ENCODE data around the gene RCBTB1. TPM values are rescaled to one million over a fixed set of nuclear protein-coding genes. Genes with fewer than 3 reads are reported as not detected.

RCBTB1 gene
- total RNA-seq, 2 experiments from 2014 or later = 9.8 to 14.9 TPM

DNA sequence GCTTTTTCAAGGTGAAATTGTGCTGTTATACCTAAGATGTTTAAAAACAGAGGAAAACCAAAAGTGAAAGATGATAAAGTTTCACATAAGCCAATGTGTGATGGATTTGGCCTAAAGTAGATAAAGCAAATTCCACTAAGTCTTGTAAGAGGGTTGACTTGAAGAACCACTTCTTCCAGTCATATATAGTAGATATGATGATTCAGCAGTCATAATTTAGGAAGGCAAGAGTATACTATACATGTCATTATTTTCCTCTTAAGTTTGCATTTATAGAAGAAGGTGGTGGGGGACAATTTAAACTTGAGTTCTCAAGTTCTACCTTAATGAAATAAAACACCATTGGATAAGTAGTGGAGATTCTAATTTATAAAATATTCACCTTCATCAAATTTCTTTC is 52.3 kb downstream of the RCBTB1 start:
- Mint-ChIP-seq H3K4me1 (peaks cover 9% of the 10 kb centered on the region), H3K4me3 (no peak overlapping the region), H3K36me3 (ENCODE audit: low read depth) (peaks cover 21% of the 10 kb centered on the region), H3K27me3 (no peaks in the 10 kb centered on the region), H3K9me3 (ENCODE audit: low read depth) (no peaks in the 10 kb centered on the region), H3K27ac (no peak overlapping the region)
- intact Hi-C loops (cut with DNase I, micrococcal nuclease) = no loop called here
- ATAC-seq = no peak
- DNase-seq = no peak
- CTCF ChIA-PET = no interaction called here
- POLR2A ChIA-PET = no interaction called here

DNA sequence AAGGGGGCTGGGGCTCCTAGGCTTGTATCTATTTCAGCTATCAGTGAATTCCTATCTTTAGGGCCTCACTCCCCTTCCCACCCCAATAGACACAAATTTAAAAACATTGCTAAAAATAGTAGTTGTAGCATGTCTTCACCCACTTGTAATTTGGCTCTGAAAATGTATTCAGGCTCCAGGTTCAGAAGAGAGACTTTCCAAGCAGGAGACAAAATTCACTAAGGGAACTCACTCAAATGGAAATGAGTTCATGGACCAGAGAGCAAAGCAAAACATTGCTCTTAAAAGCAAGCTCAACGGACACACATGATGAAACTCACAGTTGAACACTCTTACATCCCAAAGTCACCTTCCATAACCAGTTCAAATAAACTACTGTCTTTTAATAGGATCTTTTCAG is 52.8 kb downstream of the RCBTB1 start:
- Mint-ChIP-seq H3K36me3 (ENCODE audit: low read depth) (peaks cover 21% of the 10 kb centered on the region), H3K4me1 (peaks cover 9% of the 10 kb centered on the region), H3K27me3 (no peaks in the 10 kb centered on the region), H3K4me3 (no peak overlapping the region), H3K9me3 (ENCODE audit: low read depth) (no peaks in the 10 kb centered on the region), H3K27ac (no peak overlapping the region)
- DNase-seq (no peak), ATAC-seq (no peak)
- ChIA-PET CTCF (no interaction called here), POLR2A (no interaction called here)
- intact Hi-C loops (cut with DNase I, micrococcal nuclease) = no loop called here

DNA sequence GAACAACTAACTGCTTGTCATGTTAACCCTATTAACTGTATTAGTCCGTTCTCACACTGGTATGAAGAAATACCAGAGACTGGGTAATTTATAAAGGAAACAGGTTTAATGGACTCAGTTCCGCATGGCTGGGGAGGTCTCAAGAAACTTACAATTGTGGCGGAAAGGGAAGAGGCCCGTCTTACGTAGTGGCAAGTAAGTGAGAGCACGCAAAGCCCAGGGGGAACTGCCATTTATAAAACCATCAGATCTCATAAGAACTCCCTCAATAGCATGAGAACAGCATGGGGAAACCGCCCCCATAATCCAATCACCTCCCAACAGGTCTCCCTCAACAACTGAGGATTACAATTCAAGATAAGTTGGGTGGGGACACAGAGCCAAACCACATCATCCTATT is 54.9 kb downstream of the RCBTB1 start:
- H3K36me3 Mint-ChIP-seq (ENCODE audit: low read depth) = peaks cover 31% of the 10 kb centered on the region

DNA sequence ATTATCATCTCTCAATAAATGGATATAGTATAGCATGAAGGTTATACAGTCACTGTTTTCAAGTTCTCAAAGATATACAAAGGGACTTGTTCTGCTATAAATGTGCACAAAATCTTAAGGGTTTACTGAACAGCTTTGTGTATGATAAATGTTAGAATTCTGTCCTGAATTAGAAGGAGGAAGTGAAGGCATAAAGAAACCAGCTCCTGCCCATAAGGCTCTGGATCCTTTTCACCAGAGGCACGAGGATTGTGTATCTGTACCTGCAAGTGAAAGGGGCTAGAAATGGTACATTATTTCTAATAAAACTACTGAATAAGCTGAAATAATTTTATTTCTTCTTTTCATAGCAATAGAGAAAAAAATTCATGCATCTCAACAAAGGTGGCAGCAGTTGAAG is 57.2 kb downstream of the RCBTB1 start:
- intact Hi-C loops (cut with DNase I, micrococcal nuclease) = no loop called here
- Mint-ChIP-seq H3K36me3 (ENCODE audit: low read depth) (peaks cover 30% of the 10 kb centered on the region), H3K9me3 (ENCODE audit: low read depth) (no peaks in the 10 kb centered on the region), H3K4me3 (no peak overlapping the region), H3K27me3 (no peaks in the 10 kb centered on the region), H3K27ac (no peak overlapping the region), H3K4me1 (peaks cover 9% of the 10 kb centered on the region)
- ChIA-PET CTCF (no interaction called here), POLR2A (interaction anchor here (0.8 kb wide), 1 partner anchor 10 kb away, joined by 3 read pairs; no protein-coding TSS in a partner anchor)
- DNase-seq (no peak), ATAC-seq (no peak)

More for the DNA sequence above, 54.9 kb downstream of the RCBTB1 start:
- no peak for ATAC-seq
- POLR2A ChIA-PET = no interaction called here
- intact Hi-C loops (cut with DNase I, micrococcal nuclease) = no loop called here
- CTCF ChIA-PET = no interaction called here
- Mint-ChIP-seq H3K4me1 (peaks cover 9% of the 10 kb centered on the region), H3K27ac (no peak overlapping the region), H3K9me3 (ENCODE audit: low read depth) (no peaks in the 10 kb centered on the region), H3K4me3 (no peak overlapping the region), H3K27me3 (no peaks in the 10 kb centered on the region)
- no peak for DNase-seq

DNA sequence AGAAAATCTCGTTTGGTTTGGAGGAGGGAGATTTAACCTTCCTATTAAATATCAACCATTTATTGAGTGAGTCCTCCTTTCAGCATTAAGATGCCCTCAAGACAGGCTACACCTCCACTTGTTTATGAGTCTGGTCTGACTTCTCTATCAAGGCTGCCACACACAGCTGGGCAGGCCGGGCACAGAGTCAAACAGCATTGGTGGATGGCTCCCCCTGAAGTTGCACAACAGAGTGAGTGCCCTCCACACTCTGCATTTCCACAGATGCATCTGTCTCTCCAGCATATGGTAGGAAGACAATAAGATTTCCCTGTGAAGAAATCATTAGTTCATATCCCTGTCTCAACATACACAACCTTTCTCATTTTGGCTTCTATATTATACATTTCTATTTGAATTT is 58.2 kb downstream of the RCBTB1 start:
- CTCF ChIA-PET = no interaction called here
- Mint-ChIP-seq H3K4me1 (peaks cover 2% of the 10 kb centered on the region), H3K9me3 (ENCODE audit: low read depth) (no peaks in the 10 kb centered on the region), H3K27me3 (no peaks in the 10 kb centered on the region), H3K36me3 (ENCODE audit: low read depth) (peaks cover 31% of the 10 kb centered on the region), H3K27ac (no peak overlapping the region), H3K4me3 (no peak overlapping the region)
- ATAC-seq (no peak), DNase-seq (no peak)
- POLR2A ChIA-PET = interaction anchor here (0.5 kb wide), 1 partner anchor 218 kb away, joined by 3 read pairs; no protein-coding TSS in a partner anchor
- intact Hi-C loops (cut with DNase I, micrococcal nuclease) = no loop called here

DNA sequence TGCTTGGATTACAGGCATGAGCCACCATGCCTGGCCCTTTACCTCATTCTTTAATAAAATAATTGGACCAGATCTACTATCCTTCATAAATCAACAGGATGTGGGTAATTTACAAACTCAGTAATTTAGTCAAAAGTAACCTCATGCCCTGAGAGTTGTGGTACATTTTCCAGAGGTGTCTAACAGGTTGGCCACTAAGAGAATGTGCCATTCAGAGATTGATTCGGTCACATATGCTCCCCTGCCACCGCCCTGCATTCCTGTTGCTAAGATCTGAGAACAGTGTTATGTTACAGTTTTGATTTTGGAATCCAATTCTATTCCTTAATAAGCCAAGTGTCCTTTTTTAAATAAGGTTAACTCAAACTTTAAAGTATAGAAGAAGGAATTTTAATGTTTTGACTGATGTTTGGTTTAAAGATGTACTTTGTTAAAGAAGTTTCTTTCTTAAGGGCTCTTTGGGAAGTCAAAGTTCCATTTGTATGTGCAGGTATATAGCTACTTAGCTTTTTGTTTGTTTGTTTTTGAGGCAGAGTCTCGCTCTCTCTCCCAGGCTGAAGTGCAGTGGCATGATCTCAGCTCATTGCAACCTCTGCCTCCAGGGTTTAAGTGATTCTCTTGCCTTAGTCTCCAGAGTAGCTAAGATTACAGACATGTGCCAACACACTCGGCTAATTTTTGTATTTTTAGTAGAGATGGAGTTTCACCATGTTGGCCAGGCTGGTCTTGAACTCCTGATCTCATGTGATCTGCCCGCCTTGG is 60.4 kb downstream of the RCBTB1 start:
- ChIA-PET CTCF (interaction anchor here (1.0 to 1.1 kb wide), 2 partner anchors 16 to 54 kb away, joined by 3 read pairs; no protein-coding TSS in a partner anchor), POLR2A (interaction anchor here (0.7 kb wide), 1 partner anchor 224 kb away, joined by 3 read pairs; no protein-coding TSS in a partner anchor)
- Mint-ChIP-seq H3K9me3 (ENCODE audit: low read depth) (no peaks in the 10 kb centered on the region), H3K4me3 (no peak overlapping the region), H3K27me3 (no peaks in the 10 kb centered on the region), H3K36me3 (ENCODE audit: low read depth) (peaks cover 32% of the 10 kb centered on the region), H3K4me1 (no peaks in the 10 kb centered on the region), H3K27ac (no peak overlapping the region)
- intact Hi-C loops (cut with DNase I, micrococcal nuclease) = no loop called here
- ATAC-seq = peak; percentile 44
- no peak for DNase-seq

DNA sequence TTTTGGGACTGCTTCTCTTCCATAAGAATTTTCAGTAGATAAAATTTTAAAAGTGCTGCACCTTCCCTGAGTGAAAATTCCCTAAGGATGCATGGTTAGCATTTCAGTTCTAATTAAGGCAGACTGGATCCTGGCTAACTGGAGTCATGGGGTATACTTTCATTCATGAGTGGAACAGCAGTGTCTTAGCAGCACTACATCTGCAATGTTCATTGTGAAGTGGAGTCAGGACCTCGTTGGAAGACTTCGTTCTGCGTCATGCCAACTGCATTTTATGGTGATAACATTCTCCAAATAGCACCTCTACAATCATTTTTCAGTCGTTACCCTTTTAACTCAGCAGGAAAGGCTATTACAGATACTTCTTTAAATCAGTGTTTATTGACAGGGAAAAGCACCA is 64.1 kb downstream of the RCBTB1 start:
- Mint-ChIP-seq H3K27ac (no peak overlapping the region), H3K36me3 (ENCODE audit: low read depth) (peaks cover 33% of the 10 kb centered on the region)
- no peak for DNase-seq

DNA sequence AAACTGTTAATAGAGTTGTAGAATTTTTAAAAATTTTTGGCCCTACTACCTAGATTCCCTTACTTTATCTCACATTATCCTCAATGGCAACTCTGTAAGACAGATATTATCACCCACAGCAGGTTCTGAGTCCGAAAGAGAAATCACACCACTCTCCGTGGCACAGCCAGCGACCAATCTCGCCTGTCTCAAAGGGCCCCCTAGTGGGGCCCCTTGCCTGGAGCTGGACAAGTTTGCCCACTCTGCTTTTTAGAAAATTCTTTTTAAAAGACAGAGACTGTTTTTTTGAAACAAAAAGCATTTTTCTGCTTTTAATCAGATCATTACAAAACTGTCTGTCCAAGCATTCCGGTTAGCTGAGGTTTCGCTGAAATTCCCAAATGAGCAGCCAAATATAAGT is 67.9 kb downstream of the RCBTB1 start:
- DNase-seq = peak; percentile 16
- intact Hi-C loops (cut with DNase I, micrococcal nuclease) = no loop called here
- Mint-ChIP-seq H3K4me3 (no peak overlapping the region), H3K27me3 (no peaks in the 10 kb centered on the region), H3K9me3 (ENCODE audit: low read depth) (no peaks in the 10 kb centered on the region), H3K36me3 (ENCODE audit: low read depth) (peaks cover 45% of the 10 kb centered on the region), H3K27ac (no peak overlapping the region), H3K4me1 (no peaks in the 10 kb centered on the region)
- ATAC-seq = no peak
- POLR2A ChIA-PET = no interaction called here
- CTCF ChIA-PET = interaction anchor here (1.5 kb wide), 1 partner anchor 20 kb away, joined by 5 read pairs; no protein-coding TSS in a partner anchor

More for the DNA sequence above, 64.1 kb downstream of the RCBTB1 start:
- Mint-ChIP-seq H3K4me1 (no peaks in the 10 kb centered on the region), H3K27me3 (no peaks in the 10 kb centered on the region), H3K9me3 (ENCODE audit: low read depth) (no peaks in the 10 kb centered on the region), H3K4me3 (no peak overlapping the region)
- ATAC-seq = no peak
- ChIA-PET POLR2A (no interaction called here), CTCF (interaction anchor here (1.3 kb wide), 1 partner anchor 88 kb away, joined by 3 read pairs; no protein-coding TSS in a partner anchor)
- intact Hi-C loops (cut with DNase I, micrococcal nuclease) = no loop called here

DNA sequence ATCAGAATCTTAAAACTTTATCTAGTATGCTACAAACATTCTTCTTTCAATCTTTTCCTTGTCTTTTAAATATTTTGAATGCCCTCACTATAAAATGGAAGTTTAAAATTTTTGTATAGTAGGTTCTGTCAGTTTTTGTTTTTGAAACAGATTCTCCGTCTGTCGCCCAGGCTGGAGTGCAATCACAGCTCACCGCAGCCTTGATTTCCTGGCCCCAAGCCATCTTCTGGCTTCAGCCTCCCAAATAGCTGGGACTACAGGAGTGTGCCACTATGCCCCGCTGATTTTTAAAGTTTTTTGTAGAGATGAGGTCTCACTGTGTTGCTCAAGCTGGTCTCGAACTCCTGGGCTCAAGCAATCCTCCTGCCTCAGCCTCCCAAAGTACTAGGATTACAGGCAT is 68.9 kb downstream of the RCBTB1 start:
- H3K4me1 Mint-ChIP-seq = peaks cover 7% of the 10 kb centered on the region
- no peak overlapping the region for H3K4me3 Mint-ChIP-seq
- POLR2A ChIA-PET = no interaction called here
- intact Hi-C loops (cut with DNase I, micrococcal nuclease) = no loop called here
- no peak for ATAC-seq
- H3K9me3 Mint-ChIP-seq (ENCODE audit: low read depth) = no peaks in the 10 kb centered on the region
- no peak overlapping the region for H3K27ac Mint-ChIP-seq
- H3K27me3 Mint-ChIP-seq = no peaks in the 10 kb centered on the region
- DNase-seq = no peak
- CTCF ChIA-PET = interaction anchor here (1.5 kb wide), 1 partner anchor 21 kb away, joined by 5 read pairs; no protein-coding TSS in a partner anchor
- peaks cover 51% of the 10 kb centered on the region for H3K36me3 Mint-ChIP-seq (ENCODE audit: low read depth)

DNA sequence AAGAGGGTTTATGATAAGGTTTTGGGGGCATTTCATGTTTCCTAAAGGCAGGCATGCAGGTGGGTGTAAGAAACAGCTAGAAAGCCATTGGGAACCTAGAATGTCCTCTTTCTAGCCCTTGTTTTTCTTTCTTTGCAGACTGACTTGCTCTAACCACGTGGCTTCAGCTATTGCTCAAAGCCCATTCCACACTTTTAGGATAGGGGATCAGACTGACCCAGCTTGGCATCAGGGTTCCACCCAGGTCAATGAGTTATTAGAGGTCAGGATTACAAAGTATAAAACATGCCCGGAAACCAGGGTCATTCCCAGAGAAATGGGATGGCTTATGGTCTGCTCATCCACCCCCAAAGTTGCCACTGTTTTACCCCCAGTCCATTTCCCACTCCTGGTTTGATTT is 72.8 kb downstream of the RCBTB1 start:
- peaks cover 54% of the 10 kb centered on the region for H3K36me3 Mint-ChIP-seq (ENCODE audit: low read depth)
- H3K9me3 Mint-ChIP-seq (ENCODE audit: low read depth) = peaks cover 2% of the 10 kb centered on the region
- DNase-seq (no peak), ATAC-seq (no peak)
- no peaks in the 10 kb centered on the region for H3K27me3 Mint-ChIP-seq
- peaks cover 11% of the 10 kb centered on the region for H3K4me1 Mint-ChIP-seq
- POLR2A ChIA-PET = no interaction called here
- CTCF ChIA-PET = interaction anchor here (0.6 kb wide), 1 partner anchor 82 kb away, joined by 3 read pairs; no protein-coding TSS in a partner anchor
- H3K27ac Mint-ChIP-seq = no peak overlapping the region
- no peak overlapping the region for H3K4me3 Mint-ChIP-seq
- intact Hi-C loops (cut with DNase I, micrococcal nuclease) = no loop called here

DNA sequence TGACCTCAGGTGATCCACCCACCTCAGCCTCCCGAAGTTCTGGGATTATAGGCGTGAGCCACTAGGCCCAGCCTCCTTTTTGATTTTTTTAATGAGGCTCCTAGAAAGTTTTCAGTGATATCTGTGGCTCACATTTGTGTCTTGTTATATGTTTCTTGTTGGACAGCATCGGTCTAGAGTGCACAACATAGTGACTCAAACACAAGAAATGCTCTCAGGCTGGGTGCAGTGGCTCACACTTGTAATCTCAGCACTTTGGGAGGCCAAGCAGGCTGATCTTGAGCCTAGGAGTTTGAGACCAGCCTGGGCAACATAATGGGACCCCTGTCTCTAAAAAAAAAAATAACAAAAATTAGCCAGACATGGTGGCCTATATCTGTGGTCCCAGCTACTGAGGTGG is 81.4 kb downstream of the RCBTB1 start:
- Mint-ChIP-seq H3K9me3 (ENCODE audit: low read depth) (no peaks in the 10 kb centered on the region), H3K4me3 (no peak overlapping the region), H3K4me1 (peaks cover 24% of the 10 kb centered on the region), H3K36me3 (ENCODE audit: low read depth) (peaks cover 50% of the 10 kb centered on the region), H3K27ac (no peak overlapping the region), H3K27me3 (no peaks in the 10 kb centered on the region)
- intact Hi-C loops (cut with DNase I, micrococcal nuclease) = no loop called here
- ChIA-PET CTCF (no interaction called here), POLR2A (interaction anchor here (0.7 kb wide), 1 partner anchor 11 kb away, joined by 4 read pairs; no protein-coding TSS in a partner anchor)
- ATAC-seq (no peak), DNase-seq (no peak)

DNA sequence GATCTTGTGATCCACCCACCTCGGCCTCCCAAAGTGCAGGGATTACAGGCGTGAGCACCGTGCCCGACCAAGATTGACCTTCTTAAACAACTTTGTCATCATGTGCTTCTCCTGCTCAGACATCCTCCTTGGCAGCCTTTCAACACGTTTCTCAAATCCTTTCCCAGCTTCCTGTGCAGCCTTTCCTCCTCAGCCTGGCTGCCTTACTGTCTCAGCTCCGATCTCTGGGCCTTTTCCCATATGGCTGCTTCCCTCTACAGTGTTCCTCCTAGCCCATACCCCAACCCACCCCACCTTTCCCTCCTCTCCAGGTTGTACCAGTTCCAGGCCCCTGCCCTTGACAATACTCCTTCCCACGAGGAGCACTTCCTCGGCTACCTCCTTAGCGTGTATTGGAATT is 82.4 kb downstream of the RCBTB1 start:
- Mint-ChIP-seq H3K27me3 (no peaks in the 10 kb centered on the region), H3K36me3 (ENCODE audit: low read depth) (peaks cover 59% of the 10 kb centered on the region), H3K4me1 (peaks cover 33% of the 10 kb centered on the region), H3K27ac (no peak overlapping the region), H3K4me3 (no peak overlapping the region), H3K9me3 (ENCODE audit: low read depth) (no peaks in the 10 kb centered on the region)
- DNase-seq (no peak), ATAC-seq (no peak)
- CTCF ChIA-PET = no interaction called here
- POLR2A ChIA-PET = no interaction called here
- intact Hi-C loops (cut with DNase I, micrococcal nuclease) = no loop called here

All from activated CD4-positive, alpha-beta T cell treated with anti-CD3 and anti-CD28 coated beads for 36 hours (primary cell).